Suppressor macrophage treated with lipopolysaccharide for 1 hour (primary cell): ENCODE data around the gene TREML4.
"Not testable (repeated sequence)": the region's sequence is repeated elsewhere in the genome, so short reads cannot be mapped to it uniquely, and the experiment has no call there.

Source experiments
- DNase-seq, 3 donors: peaks; one replicate each; pipeline ENCODE4 v3.0.0-alpha.2; 2020 to 2022

The TREML4 gene

DNA sequence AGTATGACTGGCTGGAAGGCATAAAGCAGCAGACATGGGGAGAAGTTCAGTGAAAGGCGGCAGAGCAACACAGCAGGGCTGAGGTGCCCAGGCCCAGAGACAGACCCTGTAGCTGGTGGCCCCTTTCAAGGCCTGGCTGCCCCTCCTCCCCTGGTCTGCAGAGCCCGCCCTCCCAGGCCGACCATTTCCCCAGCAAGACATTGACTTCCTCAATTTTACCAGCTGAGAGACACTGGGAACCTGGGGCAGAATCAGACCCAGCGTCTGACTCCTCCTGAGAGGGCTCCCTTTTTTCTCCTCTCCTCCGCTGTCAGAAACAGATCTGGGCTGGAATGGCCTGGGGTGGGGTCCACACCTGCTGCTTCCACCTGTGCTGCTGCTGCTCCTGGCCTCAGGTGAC lies at the start of gene TREML4:
TREML4 (plus strand) TSS at position 254 of the 400 bp plus-strand sequence; CDS start at position 333, 79 bp downstream.
- DNase-seq = peak in 1 of 3 donors; percentile 65

GRCh38 chr6:41179163-41179562 lies 49.0 kb upstream of the TREML4 start:
- DNase-seq = no peak

GRCh38 chr6:41181566-41181965 lies 46.6 kb upstream of the TREML4 start:
- DNase-seq = no peak

- DNase-seq = peak; percentile 91 to 98 (median 97)
Observed at GRCh38 chr6:41182069-41183034, 45.8 kb upstream of the TREML4 start.

GRCh38 chr6:41184761-41185160 lies 43.4 kb upstream of the TREML4 start:
- DNase-seq = no peak

GRCh38 chr6:41186031-41186562 lies 42.1 kb upstream of the TREML4 start:
- DNase-seq = peak; percentile 58 to 76 (median 73)

- DNase-seq = no peak
Observed at GRCh38 chr6:41187924-41188886, 39.9 kb upstream of the TREML4 start.

DNA sequence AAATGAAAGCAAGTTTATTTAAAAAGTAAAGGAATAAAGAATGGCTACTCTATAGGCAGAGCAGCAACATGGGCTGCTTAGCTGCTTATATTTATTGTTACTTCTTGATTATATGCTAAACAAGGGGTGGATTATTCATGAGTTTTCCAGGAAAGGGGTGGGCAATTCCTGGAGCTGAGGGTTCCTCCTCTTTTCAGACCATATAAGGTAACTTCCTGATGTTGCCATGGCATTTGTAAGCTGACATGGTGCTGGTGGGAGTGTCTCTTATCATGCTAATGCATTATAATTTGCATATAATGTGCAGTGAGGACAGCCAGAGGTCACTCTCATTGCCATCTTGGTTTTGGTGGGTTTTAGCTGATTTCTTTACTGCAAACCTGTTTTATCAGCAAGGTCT lies 39.1 kb upstream of the TREML4 start:
- not testable (repeated sequence) for DNase-seq

- DNase-seq = no peak
Observed at GRCh38 chr6:41189967-41190366, 38.2 kb upstream of the TREML4 start.

- DNase-seq = no peak
Observed at GRCh38 chr6:41190791-41191190, 37.4 kb upstream of the TREML4 start.

DNA sequence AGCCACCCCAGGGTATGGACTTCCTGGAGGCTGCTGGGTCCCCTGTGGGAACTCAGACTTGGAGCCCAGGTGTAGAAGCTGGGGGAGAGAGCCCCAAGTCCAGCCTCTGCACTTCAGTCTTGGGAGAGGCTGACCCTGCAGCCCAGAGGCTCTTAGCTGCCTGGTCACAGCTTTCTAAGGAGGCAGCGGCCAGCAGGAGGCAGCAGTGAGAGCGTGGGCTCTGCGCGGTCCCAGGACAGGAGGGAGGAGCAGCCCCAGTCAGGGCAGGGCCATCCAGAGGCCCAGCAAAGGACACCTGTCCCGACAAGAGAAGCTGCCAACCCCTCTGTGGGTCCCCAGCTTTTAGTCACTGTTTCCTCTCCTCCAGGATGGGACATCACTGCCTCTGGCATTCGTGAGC lies 36.6 kb upstream of the TREML4 start:
- DNase-seq = peak in 2 of 3 donors; percentile 73 to 83

- no peak for DNase-seq
Observed at GRCh38 chr6:41193171-41193734, 34.9 kb upstream of the TREML4 start.

- DNase-seq = no peak
Observed at GRCh38 chr6:41193884-41194283, 34.3 kb upstream of the TREML4 start.

GRCh38 chr6:41194386-41194785 lies 33.8 kb upstream of the TREML4 start:
- no peak for DNase-seq

DNA sequence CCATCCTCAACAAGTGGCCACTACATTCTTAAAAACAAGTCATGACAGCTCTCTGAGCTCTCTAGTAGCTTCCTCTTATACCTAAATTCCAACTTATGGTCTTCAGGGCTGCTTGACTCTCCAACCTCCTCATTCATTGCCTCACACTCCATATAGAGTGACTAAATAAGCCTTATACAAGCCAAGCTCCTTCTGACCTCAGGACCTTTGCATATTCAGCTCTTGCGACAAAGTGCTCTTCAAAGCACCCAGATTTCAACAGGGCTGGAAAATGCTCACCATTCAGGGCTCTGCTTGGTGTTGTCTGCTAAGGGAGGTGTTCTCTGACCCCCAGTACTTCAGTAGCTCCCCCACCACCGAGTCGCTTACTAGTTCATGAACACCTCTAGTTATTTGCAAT lies 30.9 kb upstream of the TREML4 start:
- DNase-seq = no peak

GRCh38 chr6:41199552-41200246 lies 28.4 kb upstream of the TREML4 start:
- no peak for DNase-seq

DNA sequence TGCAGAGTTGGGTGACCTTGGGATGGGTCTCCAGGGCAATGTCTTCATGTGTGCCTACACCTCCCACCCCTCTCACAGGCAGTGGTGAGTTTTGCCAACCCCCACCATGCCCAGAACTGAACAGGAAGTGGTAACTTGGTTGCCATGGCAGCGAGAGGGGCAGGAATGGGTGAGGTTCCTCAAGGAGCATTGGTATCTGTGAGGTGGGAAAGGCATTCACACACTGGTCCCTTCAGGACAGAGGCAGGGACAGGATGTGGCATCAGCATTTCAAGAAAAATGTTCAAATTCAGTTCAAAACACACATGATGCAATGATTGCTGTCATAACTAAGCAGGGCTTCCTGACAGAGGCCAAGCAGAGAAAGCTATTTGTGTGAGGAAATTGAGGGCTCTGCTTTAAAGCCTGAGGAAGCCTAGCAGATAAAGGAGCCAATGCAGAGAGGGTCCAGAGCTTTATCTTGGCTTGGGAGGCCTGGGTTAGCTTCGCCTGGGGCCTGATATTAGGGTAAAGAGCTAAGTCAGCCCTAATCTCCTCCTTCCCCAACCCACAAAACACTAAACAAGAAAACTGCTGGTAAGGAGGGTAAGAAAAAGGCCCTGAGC lies 27.8 kb upstream of the TREML4 start:
- peak; percentile 39 to 66 (median 61) for DNase-seq

GRCh38 chr6:41200901-41201763 lies 27.0 kb upstream of the TREML4 start, which contains the start of gene TREML2:
TREML2 (minus strand) TSS chr6:41201149; CDS start chr6:41201008, 141 bp downstream.
- peak in 1 of 3 donors; percentile 33 for DNase-seq

DNA sequence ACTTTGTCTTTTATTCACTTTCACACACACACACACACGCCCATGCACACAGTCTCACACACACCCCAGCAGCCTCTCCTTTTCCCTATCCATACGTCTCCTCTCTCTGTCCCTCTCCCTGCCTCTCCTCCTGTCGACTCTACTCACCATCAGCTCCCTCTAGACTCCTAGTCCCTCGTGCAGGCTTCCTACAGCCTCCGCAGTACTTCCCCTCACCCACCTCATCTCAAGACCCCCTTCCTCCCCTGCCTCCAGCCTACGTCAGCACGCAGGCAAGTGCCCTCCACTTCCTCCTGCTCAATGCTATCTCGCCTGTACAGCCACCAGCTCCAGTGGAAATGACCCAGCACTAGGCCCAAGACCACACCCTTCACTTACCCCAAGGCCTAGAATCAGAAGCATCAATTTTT lies 26.4 kb upstream of the TREML4 start:
- DNase-seq = no peak

DNA sequence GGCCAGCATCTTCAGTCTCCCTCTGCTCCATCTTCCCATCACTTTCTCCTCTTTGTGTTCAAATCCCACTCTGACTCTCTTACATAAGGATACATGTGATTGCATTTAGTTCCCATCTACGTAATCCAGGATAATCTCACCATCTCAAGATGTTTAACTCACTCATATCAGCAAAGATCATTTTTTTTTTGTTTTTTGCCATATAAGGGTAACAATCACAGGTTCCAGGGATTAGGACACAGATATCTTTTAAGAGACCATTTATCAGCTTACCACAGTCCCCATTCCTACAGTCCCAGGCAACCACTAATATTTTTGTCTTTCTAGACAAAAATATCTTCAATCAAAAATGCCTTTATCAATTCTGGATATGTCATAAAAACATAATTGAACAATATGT lies 24.0 kb upstream of the TREML4 start:
- DNase-seq = no peak
